Neural progenitor cell (in vitro differentiated cells): ENCODE results near the gene SLC5A2. TPM values are rescaled to one million over a fixed set of nuclear protein-coding genes. Genes with fewer than 3 reads are reported as not detected.
A peak's percentile ranks its signal among the peaks of the same experiment; 100 is the strongest.

Source experiments
- DNase-seq: peaks from one replicate; pipeline ENCODE4 v3.0.0-alpha.2; 2016; ENCODE audit warnings: low spot score
- H2AFZ ChIP-seq: fragments of 200-600 bp; sonication (generic); replicated peaks from 2 replicates; pipeline ENCODE4 v1.6.1; 2016; ENCODE audit warnings: antibody characterized with exemption
- H3F3A ChIP-seq: fragments of 200-600 bp; sonication (generic); 2 replicates; pipeline ENCODE4 v1.6.1; 2016; ENCODE audit warnings: antibody characterized with exemption, low read depth
- H3K27ac ChIP-seq: fragments of 200-600 bp; sonication (generic); 2 replicates; pipeline ENCODE4 v1.5.1; 2016; ENCODE audit warnings: mild to moderate bottlenecking
- H3K27me3 ChIP-seq: fragments of 200-600 bp; sonication (generic); 2 replicates; pipeline ENCODE4 v1.6.1; 2016; ENCODE audit warnings: mild to moderate bottlenecking, moderate library complexity
- H3K36me3 ChIP-seq: fragments of 200-600 bp; sonication (generic); 2 replicates; pipeline ENCODE4 v1.5.1; 2016
- H3K4me1 ChIP-seq: fragments of 200-600 bp; sonication (generic); 2 replicates; pipeline ENCODE4 v1.6.1; 2016; ENCODE audit warnings: mixed run types
- H3K4me2 ChIP-seq: fragments of 200-600 bp; sonication (generic); 2 replicates; pipeline ENCODE4 v1.6.1; 2016
- H3K4me3 ChIP-seq: fragments of 200-600 bp; sonication (generic); 2 replicates; pipeline ENCODE4 v1.5.1; 2016
- H3K79me2 ChIP-seq: fragments of 200-600 bp; sonication (generic); 2 replicates; pipeline ENCODE4 v1.6.1; 2016; ENCODE audit warnings: low read depth
- H3K9ac ChIP-seq: fragments of 200-600 bp; sonication (generic); 2 replicates; pipeline ENCODE4 v1.6.1; 2016
- H3K9me3 ChIP-seq: fragments of 200-600 bp; sonication (generic); 2 replicates; pipeline ENCODE4 v1.5.1; 2016; ENCODE audit warnings: low read depth
- H4K20me1 ChIP-seq: fragments of 200-600 bp; sonication (generic); 2 replicates; pipeline ENCODE4 v1.6.1; 2016; ENCODE audit warnings: low read depth
- H3K27ac Mint-ChIP-seq: 3 replicates; pipeline ENCODE4 v1.8.0; 2021; ENCODE audit warnings: mixed read lengths
- H3K27me3 Mint-ChIP-seq: 2 replicates; pipeline ENCODE4 v1.8.0; 2022; ENCODE audit warnings: low read depth, mild to moderate bottlenecking, inconsistent platforms, moderate library complexity, mixed read lengths; ENCODE audit not compliant: insufficient read depth
- H3K36me3 Mint-ChIP-seq: 3 replicates; pipeline ENCODE4 v1.8.0; 2021; ENCODE audit warnings: mixed read lengths
- H3K4me1 Mint-ChIP-seq: 3 replicates; pipeline ENCODE4 v1.8.0; 2021; ENCODE audit warnings: mixed read lengths
- H3K4me3 Mint-ChIP-seq: 3 replicates; pipeline ENCODE4 v1.8.0; 2021; ENCODE audit warnings: mild to moderate bottlenecking, moderate library complexity, mixed read lengths
- H3K9me3 Mint-ChIP-seq: 3 replicates; pipeline ENCODE4 v1.8.0; 2020; ENCODE audit warnings: mixed read lengths
- CTCF ChIP-seq: fragments of 200-600 bp; sonication (generic); IDR thresholded peaks from 2 replicates; pipeline ENCODE4 v1.5.1; 2017; ENCODE audit warnings: antibody characterized with exemption, mild to moderate bottlenecking
- EZH2 ChIP-seq: fragments of 200-600 bp; sonication (generic); IDR thresholded peaks from 2 replicates; pipeline ENCODE4 v1.6.1; 2017; ENCODE audit warnings: antibody characterized with exemption, mild to moderate bottlenecking, moderate library complexity
- EZH2phosphoT487 ChIP-seq: fragments of 200-600 bp; sonication (generic); IDR thresholded peaks from 2 replicates; pipeline ENCODE4 v1.6.1; 2017; ENCODE audit warnings: antibody characterized with exemption
- total RNA-seq: library from RNA; depleted of rRNA; stranded (reverse); fragments of >200 nt; gene quantifications from 2 replicates; pipeline ENCODE4 v1.2.3, GENCODE V29; 2015; ENCODE audit warnings: low replicate concordance

SLC5A2 gene
- total RNA-seq, result not detected in 2 replicates

DNA sequence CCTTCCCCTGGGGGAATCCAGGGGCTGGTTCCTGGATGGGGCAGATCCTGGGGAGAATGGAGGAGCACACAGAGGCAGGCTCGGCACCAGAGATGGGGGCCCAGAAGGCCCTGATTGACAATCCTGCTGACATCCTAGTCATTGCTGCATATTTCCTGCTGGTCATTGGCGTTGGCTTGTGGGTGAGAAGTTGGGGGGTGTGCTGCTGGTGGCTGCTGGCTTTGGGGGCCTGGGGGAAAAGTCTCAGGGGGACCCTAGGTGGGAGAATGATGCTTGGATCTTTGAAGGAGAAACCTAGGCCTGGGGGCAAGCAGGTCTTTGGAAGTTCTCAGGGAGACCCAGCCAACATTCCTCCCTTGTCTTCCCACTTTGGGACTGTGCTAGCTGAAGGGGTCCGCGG is at the start of gene SLC5A2:
Gene SLC5A2, plus strand, starts transcription at position 43 of the 400 bp plus-strand sequence. Its CDS starts 14 bp downstream, at position 57.
- Mint-ChIP-seq H3K36me3 (no peaks in the 10 kb centered on the region), H3K27me3 (peaks cover 47% of the 10 kb centered on the region), H3K4me1 (peaks cover 1% of the 10 kb centered on the region), H3K4me3 (no peak within 1 kb of the TSS), H3K27ac (no peak within 1 kb of the TSS), H3K9me3 (no peaks in the 10 kb centered on the region)
- Histone ChIP-seq H3K36me3 (no peaks in the 10 kb centered on the region), H3K79me2 (no peaks in the 10 kb centered on the region), H3K27me3 (peaks cover 100% of the 10 kb centered on the region), H3K4me3 (no peak within 1 kb of the TSS), H4K20me1 (peaks cover 7% of the 10 kb centered on the region), H2AFZ (no peak within 1 kb of the TSS), H3K9me3 (no peaks in the 10 kb centered on the region), H3K27ac (no peak within 1 kb of the TSS), H3K9ac (no peak within 1 kb of the TSS), H3F3A (peaks cover under 1% of the 10 kb centered on the region), H3K4me1 (peaks cover 2% of the 10 kb centered on the region), H3K4me2 (no peak within 1 kb of the TSS)
- no peak for DNase-seq
- TF ChIP-seq EZH2phosphoT487 (no peak), CTCF (no peak)

DNA sequence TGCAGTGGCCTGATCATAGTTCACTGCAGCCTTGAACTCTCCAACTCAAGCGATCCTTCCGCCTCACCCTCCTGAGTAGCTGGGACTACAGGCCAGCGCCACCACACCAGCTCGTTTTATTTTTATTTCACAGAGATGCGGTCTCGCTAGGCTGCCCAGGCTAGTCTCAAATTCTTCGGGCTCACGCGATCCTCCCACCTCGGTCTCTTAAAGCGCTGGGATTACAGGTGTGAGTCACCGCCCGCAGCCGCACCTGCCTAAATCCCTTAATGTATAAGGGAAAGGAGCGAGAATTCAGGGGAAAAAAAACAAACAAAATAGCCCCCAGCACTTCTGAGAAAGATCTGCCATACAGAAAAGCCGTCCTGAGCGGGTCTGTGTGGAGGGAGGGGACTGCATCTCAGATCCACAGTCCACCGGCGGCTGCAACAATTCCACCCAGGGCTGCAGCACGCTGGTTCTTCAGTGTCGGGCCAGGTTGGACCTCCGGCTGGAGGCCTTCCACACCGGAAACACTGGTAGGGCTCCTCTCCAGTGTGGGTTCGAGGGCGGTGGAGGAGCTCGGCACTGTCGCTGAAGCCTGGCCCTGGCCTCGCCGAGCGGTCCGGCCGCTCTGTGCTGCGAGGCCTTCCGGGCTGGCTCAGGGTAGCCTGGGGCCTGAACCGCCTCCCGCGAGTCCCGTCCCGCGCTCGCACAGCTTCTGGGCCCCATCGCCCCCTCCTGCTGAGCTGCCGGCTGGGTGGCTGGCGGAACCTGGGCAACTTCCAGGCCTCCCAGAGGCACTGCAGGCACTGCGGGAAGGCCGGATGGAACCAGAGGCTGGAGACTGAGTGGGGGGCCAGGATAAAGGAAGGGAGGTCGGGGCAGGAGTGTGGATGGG is 47.3 kb upstream of the SLC5A2 start:
- Histone ChIP-seq H3K79me2 (no peaks in the 10 kb centered on the region), H3F3A (no peaks in the 10 kb centered on the region), H3K9me3 (no peaks in the 10 kb centered on the region), H2AFZ (no peak overlapping the region), H3K27me3 (no peaks in the 10 kb centered on the region), H3K36me3 (no peaks in the 10 kb centered on the region), H3K27ac (no peak overlapping the region), H3K4me2 (no peak overlapping the region), H3K4me3 (no peak overlapping the region), H3K9ac (no peak overlapping the region), H4K20me1 (no peaks in the 10 kb centered on the region), H3K4me1 (no peaks in the 10 kb centered on the region)
- H3K4me3 Mint-ChIP-seq, result no peak overlapping the region
- no peak for DNase-seq
- H3K9me3 Mint-ChIP-seq, result no peaks in the 10 kb centered on the region
- H3K4me1 Mint-ChIP-seq, result peaks cover 6% of the 10 kb centered on the region
- peak overlapping the region; percentile 74 for H3K27ac Mint-ChIP-seq
- TF ChIP-seq EZH2 (no peak), CTCF (no peak), EZH2phosphoT487 (no peak)
- H3K27me3 Mint-ChIP-seq, result peaks cover 3% of the 10 kb centered on the region
- no peaks in the 10 kb centered on the region for H3K36me3 Mint-ChIP-seq

DNA sequence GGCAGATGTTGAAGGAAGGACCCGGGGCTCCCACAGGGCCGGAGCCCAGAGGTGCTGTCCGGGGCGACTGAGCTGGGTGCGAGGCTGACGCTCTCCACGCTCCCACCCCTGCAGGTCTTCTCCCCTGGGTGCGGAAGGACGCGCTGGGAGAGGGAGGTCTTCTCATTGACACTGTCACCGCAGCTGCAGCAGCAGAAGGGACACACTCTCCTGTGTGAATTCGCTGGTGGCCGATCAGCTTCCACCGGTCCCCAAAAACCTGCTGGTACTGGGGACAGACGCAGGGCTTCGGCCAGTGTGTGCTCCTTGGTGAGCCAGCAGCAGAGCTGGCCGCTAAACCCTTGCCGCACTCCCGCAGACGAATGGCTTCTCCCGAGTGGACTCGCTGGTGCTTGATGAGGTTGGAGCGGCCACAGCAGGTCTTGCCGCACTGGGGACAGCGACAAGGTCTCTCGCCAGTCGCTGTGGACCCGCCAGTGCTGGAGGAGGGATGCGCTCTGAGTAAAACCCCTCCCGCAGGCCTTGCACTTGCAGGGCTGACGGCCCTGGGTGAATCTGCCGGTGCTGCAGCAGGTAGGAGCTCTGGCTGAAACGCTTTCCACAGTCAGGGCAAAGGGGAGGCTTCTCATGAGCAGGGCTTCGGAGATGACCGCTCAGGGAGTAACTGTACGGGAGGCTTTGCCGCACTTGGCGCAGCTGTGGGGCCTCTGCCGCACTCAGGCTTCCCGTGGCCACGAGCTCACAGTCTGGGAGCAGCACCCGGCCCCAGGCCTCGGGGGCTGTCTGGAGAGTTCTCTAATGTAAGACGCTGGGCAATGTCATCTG is 46.5 kb upstream of the SLC5A2 start:
- H3K4me1 Mint-ChIP-seq, result peaks cover 3% of the 10 kb centered on the region
- no peaks in the 10 kb centered on the region for H3K9me3 Mint-ChIP-seq

More for the DNA sequence above, 46.5 kb upstream of the SLC5A2 start:
- Histone ChIP-seq H2AFZ (no peak overlapping the region), H3K36me3 (no peaks in the 10 kb centered on the region), H3F3A (no peaks in the 10 kb centered on the region), H4K20me1 (no peaks in the 10 kb centered on the region), H3K27ac (no peak overlapping the region), H3K4me1 (no peaks in the 10 kb centered on the region), H3K27me3 (no peaks in the 10 kb centered on the region), H3K4me2 (no peak overlapping the region), H3K79me2 (no peaks in the 10 kb centered on the region), H3K9ac (no peak overlapping the region), H3K9me3 (no peaks in the 10 kb centered on the region), H3K4me3 (no peak overlapping the region)
- no peak overlapping the region for H3K4me3 Mint-ChIP-seq
- TF ChIP-seq CTCF (no peak), EZH2 (no peak), EZH2phosphoT487 (no peak)
- no peaks in the 10 kb centered on the region for H3K36me3 Mint-ChIP-seq
- DNase-seq, result no peak
- H3K27me3 Mint-ChIP-seq, result peaks cover 3% of the 10 kb centered on the region
- no peak overlapping the region for H3K27ac Mint-ChIP-seq
